GM21447 (cell line): ENCODE results near the gene UTP14A.
A peak's percentile ranks its signal among the peaks of the same experiment; 100 is the strongest.
"Not testable (repeated sequence)": the region's sequence is repeated elsewhere in the genome, so short reads cannot be mapped to it uniquely, and the experiment has no call there.

Experiments
- ATAC-seq: cut with Tn5 transposase; IDR thresholded peaks from one replicate; pipeline ENCODE4 v1.9.1; 2021; ENCODE audit not compliant: unreplicated experiment

Gene UTP14A

DNA sequence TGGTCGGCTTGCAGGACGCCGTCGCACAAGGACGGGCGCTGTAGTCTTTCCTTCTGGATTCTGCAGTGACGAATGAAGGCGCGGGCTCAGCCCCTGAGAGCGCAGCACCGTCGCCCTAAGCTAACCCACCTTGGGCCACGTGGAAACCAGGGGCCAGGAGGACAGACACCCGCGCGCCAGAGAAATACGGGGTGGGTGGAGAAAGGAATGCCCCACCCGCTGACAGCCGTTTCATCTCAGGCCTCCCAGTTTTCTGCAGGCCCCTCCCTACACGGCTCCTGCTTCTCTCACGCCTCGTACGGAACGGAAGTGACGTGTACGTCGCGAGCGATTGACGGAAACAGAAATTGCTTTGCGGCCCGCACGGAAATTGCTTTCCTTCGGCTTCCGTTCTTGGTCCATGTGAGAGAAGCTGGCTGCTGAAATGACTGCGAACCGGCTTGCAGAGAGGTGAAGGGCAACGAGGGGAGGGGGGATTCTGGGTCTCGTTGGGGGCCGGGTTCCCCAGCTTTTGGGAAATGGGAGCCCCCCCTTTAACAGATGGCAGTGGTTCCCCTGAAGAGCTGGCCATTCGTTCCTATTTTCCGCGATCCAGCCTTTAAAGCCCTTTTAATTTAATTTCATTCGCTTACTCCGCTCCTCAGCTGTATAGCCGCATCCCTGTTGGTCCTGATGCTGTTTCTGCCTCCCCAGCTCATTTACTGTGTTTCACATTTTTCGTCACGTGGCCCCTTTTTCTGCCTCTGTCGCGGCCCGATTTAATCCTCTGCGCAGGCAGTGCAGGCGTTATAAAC, at the start of gene UTP14A:
UTP14A (plus strand) TSS at position 378 of the 794 bp plus-strand sequence; CDS start at position 425, 47 bp downstream.
- peak; percentile 98 for ATAC-seq

GRCh38 chrX:129859134-129859533, 46.8 kb upstream of the UTP14A start:
- not testable (repeated sequence) for ATAC-seq

- not testable (repeated sequence) for ATAC-seq
Measured at GRCh38 chrX:129866321-129866720, 39.6 kb upstream of the UTP14A start.

DNA sequence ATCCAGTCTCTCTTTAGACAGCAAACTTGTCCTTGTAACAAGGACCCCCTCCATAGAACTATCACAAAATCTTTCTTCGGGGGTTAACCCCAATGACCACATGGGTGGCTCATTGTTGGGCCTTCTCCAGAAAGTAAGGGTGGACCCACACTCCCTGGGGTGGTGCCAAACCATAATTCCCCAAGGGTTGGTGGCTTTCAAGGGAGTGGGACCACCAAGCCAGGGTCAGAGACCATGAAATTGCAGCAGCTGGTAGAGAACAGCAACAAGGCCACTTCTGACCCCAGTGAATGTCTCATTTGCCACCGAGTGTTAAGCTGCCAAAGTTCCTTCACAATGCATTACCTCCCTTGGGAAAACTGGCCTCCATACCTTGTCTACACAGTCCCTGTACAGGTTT, 33.4 kb upstream of the UTP14A start:
- no peak for ATAC-seq

DNA sequence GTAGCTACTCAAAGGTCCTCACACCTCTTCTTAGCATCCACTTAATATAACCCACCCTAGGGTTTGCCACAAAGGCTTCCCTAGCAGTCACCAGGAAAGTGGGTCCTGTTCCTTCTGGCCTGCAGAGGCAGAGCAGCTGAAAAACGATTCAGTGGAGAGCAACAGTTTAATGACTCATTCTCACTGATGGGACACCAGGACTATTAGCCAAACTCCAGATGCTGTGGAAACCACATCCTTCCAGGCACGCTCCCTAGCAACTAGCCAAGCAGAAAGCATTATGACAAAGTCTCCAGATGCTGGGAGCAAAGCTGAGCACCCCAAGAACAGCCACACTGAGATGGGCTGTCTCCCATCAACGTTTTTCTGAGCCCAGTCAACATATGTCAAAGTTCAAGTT, 30.3 kb upstream of the UTP14A start:
- no peak for ATAC-seq

- ATAC-seq, result no peak
Measured at GRCh38 chrX:129876771-129877305, 29.1 kb upstream of the UTP14A start.

DNA sequence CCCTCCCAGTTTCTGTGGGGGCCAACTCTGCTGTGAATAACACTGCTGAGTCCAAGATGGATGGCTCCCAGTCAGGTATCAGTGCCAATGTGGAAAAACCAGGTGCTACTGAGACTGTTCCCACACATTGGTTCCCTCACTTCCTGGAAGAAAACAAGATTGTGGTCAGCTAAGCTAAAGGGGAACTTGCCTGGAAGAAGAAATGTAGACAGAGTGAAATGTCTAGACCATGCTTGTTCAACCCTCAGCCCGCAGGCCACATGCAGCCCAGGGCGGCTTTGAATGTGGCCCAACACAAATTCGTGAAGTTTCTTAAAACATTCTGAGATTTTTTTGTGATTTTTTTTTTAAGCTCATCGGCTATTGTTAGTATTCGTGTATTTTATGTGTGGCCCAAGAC, 28.6 kb upstream of the UTP14A start:
- no peak for ATAC-seq

GRCh38 chrX:129900054-129900453, 5.9 kb upstream of the UTP14A start:
- ATAC-seq, result no peak

- ATAC-seq, result no peak
Measured at GRCh38 chrX:129908636-129909035, 2.7 kb downstream of the UTP14A start.

GRCh38 chrX:129925305-129926092, 19.5 kb downstream of the UTP14A start:
- no peak for ATAC-seq

GRCh38 chrX:129930941-129931410, 25.0 kb downstream of the UTP14A start:
- ATAC-seq, result no peak

- ATAC-seq, result peak; percentile 74
Measured at GRCh38 chrX:129931411-129932015, 25.5 kb downstream of the UTP14A start.

DNA sequence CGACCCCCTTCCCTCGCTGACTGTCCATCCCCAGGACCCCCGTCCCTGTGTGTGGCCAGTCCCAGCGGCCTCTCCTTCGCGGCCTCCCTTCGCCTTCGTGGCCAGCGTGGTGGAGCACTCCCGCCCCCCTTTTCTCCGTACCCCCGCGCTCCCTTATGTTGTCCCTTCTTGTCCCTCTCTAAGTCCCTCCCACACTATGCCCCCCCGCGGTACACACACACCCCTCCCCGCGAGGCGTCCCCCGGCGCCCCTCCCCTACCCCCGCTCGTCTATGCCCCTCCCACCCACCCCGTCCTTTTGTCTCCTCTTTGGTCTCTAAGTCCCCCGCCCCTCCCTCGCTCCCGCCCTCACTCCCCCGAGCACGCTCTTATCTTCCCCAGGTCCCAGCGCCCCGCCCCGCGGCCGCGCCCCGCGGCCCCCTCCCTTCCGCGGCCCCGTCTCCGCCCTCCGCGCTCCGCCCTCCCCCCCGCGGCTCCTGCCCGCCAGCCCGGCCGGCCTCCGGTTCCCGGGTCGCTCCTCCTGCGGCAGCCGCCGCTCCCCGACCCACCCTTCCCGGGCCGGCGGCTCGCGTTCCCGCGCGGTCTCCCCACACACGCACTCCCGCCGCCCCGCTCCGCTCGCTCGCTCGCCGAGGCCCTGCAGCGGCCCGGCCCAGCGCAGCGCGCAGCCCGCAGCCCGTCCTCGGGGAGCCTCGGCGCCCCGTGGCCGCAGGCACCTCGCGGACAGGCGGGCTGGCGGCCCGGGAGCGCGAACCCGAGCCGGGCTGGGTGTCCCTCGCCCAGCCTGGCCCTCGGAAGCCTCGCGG, 26.3 kb downstream of the UTP14A start:
- ATAC-seq, result peak; percentile 36

GRCh38 chrX:129932821-129933321, 26.9 kb downstream of the UTP14A start:
- ATAC-seq, result peak; percentile 7

DNA sequence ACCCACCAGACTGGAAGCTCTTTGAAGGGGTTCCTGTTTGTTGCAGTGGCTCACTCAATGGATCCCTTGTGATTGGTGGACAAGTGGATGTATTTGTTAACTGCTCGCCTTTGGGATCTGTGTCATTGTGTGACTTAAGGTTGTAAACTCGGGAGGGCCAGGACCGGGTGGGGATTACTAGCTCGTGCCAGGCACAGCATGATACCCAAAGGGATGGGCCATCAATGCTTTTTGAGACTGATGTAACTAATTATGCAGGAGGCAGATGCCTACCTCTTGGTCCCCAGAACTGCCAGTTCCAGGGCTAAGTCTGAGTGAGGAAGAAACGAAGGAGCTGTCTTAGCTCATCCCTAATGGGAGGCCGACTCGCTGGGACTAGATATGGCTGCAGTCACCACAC, 27.7 kb downstream of the UTP14A start:
- no peak for ATAC-seq

DNA sequence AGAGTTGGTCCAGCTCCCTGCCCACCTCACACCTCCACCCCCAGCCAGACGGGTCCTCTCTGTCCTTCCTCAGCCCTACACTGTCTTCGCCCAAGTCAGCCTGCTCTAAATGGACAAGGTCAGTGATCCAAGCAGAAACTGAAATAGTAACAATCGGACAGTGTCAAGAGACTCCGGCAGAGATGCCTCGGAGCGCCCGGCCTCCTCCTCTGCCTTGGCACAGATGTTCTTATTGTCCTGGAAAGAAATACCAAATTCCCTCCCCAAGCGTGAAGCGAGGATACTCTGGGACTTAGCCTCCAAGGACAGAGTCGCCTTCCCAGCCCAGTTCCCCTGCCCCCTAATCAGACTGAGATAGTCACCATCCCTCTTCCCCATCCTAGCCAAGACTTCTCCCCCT, 28.5 kb downstream of the UTP14A start:
- no peak for ATAC-seq

- ATAC-seq, result no peak
Measured at GRCh38 chrX:129934952-129935351, 29.0 kb downstream of the UTP14A start.

DNA sequence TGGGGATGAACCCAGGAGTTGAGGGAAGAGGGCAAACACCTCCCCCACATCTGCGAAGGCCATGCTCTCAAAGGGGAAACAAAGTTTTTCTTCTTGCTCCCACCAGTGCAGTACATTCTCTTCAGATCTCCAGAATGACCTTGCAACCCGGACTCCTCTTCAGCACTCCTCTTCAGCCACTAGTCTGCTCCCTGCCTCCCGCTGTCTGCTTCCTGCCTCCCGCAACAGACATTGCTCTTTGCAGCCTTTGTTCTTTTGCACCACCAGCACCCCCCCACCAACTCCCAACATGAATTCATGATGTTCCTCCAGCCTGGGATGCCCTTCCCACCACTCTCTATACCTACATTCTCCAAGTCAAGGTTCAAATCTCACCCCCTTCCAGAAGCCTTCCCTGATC, 32.1 kb downstream of the UTP14A start:
- ATAC-seq, result no peak

- ATAC-seq, result no peak
Measured at GRCh38 chrX:129939986-129940385, 34.0 kb downstream of the UTP14A start.

GRCh38 chrX:129940721-129941120, 34.8 kb downstream of the UTP14A start:
- no peak for ATAC-seq
